GM15510 (cell line): ENCODE data around the gene CUL2.

ENCODE experiments used
- POLR2A ChIP-seq: IDR thresholded peaks from 3 replicates; pipeline ENCODE4 v1.6.1; 2011; ENCODE audit warnings: borderline replicate concordance; ENCODE audit not compliant: insufficient read length; ENCODE audit errors: extremely low read depth

Gene CUL2

DNA sequence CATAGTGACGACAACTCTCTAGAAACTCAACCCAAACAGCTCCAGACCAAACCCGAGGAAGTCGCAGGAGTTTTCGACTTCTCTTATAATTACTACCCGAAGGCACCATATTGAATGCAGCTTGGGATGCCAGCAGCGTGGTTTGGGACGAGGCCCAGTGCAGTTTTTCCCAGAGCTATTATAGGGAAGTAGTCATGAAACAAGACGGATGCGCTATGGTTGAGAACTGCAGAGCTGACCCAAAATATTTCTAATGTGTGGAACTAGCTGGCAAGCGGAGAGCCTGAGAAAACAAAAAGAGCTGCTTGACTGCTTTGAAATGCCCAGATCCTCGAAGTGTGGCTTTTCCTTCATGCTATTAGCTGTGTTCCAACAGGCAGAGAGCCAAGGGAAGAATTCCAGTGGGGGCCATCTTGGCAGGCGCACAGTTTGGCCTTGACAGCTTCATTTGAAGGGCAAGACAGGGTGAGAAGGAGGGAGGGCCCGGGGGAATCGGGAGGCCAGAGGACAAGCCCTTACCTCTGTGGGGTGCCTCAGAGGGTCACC, 122.7 kb downstream of the CUL2 start:
- TF ChIP-seq POLR2A = no peak

DNA sequence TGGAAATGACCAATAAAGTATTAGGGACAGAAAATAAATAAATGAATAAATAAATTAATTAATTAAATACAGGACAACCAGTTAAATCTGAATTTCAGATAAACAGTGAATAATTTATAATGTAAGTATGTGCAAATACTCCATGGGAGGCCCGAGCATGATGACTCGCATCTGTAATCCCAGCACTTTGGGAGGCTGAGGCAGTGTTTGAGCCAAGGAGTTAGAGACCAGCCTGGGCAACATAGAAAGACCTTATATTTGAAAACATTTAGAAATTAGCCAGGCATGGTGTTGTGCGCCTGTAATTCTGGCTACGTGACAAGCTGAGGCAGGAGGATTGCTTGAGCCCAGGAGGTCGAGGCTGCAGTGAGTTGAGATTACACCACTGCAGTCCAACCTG, 123.7 kb downstream of the CUL2 start:
- TF ChIP-seq POLR2A = no peak

DNA sequence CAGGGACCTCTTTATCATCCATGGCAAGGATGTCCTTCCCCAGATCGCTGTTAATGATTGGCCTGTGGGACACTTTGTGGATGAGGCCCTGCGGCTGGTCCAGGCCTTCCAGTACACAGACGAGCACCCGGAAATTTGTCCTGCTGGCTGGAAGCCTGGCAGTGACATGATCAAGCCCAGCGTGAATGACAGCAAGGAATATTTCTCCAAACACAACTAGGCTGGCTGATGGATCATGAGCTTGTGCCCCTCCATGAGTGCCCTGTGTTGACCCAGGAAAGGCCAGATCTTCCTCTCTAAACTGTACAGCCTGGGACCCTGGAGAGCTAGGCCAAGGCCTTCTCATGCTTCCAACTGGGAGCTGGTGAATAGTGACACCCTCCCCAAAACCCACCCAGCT, 124.1 kb downstream of the CUL2 start:
- TF ChIP-seq POLR2A = no peak

- no peak for TF ChIP-seq POLR2A
Measured at GRCh38 chr10:34964166-34964800, 125.9 kb downstream of the CUL2 start.

DNA sequence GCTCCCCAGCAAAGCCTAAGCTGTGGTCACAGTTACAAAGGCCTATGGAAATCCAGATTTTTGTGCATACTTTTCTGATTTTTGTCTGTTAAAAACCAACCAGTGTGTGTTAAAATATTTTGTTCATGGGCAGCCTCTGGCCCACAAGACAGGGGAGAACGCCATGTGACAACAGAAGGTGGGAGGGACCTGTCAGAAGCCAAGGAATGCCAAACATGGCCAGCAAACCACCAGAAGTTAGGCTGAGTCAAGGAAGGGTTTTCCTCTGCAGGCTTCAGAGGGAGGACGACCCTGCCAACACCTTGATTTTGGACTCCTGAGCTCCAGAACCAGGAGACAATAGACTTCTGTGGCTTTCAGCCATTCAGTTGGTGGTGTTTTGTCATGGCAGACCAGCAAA, 127.3 kb downstream of the CUL2 start:
- no peak for TF ChIP-seq POLR2A

DNA sequence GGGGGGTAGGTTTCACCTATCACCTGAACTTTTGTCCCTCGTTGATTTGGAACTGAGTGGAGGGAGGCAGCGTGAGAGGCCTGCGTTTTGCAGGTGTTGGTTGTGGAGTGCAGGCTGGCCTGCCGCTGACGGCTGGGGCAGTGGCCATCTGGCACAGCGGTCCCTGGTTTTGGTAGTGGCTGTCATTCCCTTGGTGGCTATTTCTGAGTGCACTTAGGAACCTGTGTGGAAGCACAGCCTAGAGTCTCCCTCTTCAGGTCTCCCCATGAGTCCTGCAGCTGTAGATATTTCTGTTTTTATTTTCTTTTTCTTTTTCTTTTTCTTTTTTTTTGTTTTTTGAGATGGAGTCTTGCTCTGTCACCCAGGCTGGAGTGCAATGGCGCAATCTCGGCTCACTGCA, 129.2 kb downstream of the CUL2 start:
- TF ChIP-seq POLR2A = no peak

GRCh38 chr10:34959786-34960185, 130.4 kb downstream of the CUL2 start:
- TF ChIP-seq POLR2A = no peak

- no peak for TF ChIP-seq POLR2A
Measured at GRCh38 chr10:34959321-34959720, 130.8 kb downstream of the CUL2 start.
